NT2/D1 (cell line): ENCODE data around the gene NOL3.

Experiments used
- DNase-seq: peaks from one replicate; pipeline ENCODE4 v3.0.0-alpha.2; 2011; ENCODE audit warnings: low read depth, low spot score
- H3K27me3 ChIP-seq: 2 replicates; pipeline ENCODE4 v1.6.0; 2011; ENCODE audit warnings: mild to moderate bottlenecking; ENCODE audit not compliant: insufficient read length, insufficient read depth
- H3K36me3 ChIP-seq: 2 replicates; pipeline ENCODE4 v1.6.1; 2011; ENCODE audit warnings: mild to moderate bottlenecking, low read length, mixed read lengths; ENCODE audit not compliant: insufficient read depth, insufficient read length
- H3K4me1 ChIP-seq: 2 replicates; pipeline ENCODE4 v1.5.1; 2011; ENCODE audit not compliant: insufficient read depth, insufficient read length
- H3K4me3 ChIP-seq: 2 replicates; pipeline ENCODE4 v1.5.1; 2011; ENCODE audit warnings: low read depth; ENCODE audit not compliant: insufficient read length
- H3K9ac ChIP-seq: 2 replicates; pipeline ENCODE4 v1.6.0; 2011; ENCODE audit warnings: low read depth; ENCODE audit not compliant: insufficient read length
- H3K9me3 ChIP-seq: 2 replicates; pipeline ENCODE4 v1.5.1; 2011; ENCODE audit warnings: mild to moderate bottlenecking, low read length; ENCODE audit not compliant: insufficient read depth
- SUZ12 ChIP-seq: IDR thresholded peaks from 2 replicates; pipeline ENCODE4 v1.6.1; 2011; ENCODE audit not compliant: insufficient read length, insufficient read depth; ENCODE audit errors: extremely low read depth
- YY1 ChIP-seq: IDR thresholded peaks from 2 replicates; pipeline ENCODE4 v1.6.1; 2011; ENCODE audit not compliant: insufficient read length, insufficient read depth
- ZNF274 ChIP-seq: IDR thresholded peaks from 2 replicates; pipeline ENCODE4 v1.6.1; 2011; ENCODE audit warnings: mild to moderate bottlenecking, low read depth, low read length

The NOL3 gene

DNA sequence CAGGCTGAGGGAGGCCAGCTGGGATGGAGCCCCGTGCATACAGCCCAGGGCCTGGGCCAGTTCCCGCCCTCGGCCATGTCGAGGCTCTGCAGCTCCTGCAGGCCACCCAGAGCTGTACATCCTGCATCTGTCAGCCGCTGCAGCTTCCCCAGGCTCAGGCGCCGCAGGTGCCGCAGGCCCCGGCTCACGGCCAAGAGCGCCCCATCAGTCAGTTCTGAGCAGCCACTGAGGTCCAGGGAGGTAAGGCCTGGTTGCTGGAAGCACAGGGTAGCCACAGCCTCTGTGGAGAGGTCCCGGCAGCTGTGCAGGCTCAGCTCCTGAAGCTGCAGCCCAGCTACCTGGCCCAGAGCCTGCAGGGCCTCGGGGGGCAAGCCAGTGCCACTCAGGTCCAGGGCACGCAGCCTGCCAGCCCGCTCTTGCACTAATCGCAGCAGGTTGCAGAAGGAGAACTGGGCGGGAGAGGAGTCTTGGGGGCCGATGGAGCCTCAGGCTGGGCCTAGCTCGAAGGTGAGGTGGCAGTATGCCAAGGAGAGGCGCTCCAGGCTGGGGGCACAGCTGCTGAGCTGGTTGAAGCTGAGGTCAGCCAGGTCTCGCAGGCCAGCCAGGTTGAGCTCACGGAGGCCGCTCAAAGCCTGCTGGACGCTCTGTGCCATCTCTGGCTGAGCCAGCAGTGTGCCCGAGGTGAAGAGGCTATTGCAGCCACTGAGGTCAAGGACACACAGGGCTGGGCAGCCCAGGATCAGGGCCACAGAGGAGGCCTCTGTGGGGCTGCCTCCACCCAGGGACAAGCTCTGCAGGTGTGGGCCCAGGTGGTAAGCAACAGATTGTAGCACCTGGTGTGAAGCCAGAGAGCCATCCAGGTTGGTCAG is 40.0 kb downstream of the NOL3 start:
- peaks cover 7% of the 10 kb centered on the region for H3K36me3 ChIP-seq
- H3K9ac ChIP-seq, result peak overlapping the region; percentile 17
- peaks cover 3% of the 10 kb centered on the region for H3K27me3 ChIP-seq
- TF ChIP-seq SUZ12, result no peak
- no peak for TF ChIP-seq YY1
- TF ChIP-seq ZNF274, result no peak
- H3K4me3 ChIP-seq, result no peak overlapping the region
- DNase-seq, result no peak
- peaks cover 25% of the 10 kb centered on the region for H3K4me1 ChIP-seq
- no peaks in the 10 kb centered on the region for H3K9me3 ChIP-seq

DNA sequence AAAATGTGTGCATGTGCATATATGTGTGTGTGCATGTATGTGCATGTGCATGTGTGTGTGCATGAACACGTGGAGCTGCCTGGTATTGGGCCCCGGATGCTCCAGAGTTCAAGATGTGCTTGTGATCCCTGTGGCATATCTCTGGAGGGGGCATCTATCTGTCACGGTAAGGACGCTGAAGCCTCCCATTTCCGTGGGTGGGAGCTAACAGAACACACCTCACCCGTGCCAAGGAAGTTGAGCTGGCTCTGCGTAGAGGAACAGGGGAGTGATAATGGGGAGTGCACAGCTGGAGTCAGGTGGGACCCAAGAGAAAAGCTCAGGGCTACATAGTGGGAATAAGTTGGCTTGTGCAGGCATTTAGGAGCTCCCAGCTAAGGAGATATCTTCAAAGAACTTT is 41.3 kb downstream of the NOL3 start:
- Histone ChIP-seq H3K9me3 (no peaks in the 10 kb centered on the region), H3K9ac (no peak overlapping the region), H3K4me3 (no peak overlapping the region), H3K27me3 (peaks cover 8% of the 10 kb centered on the region), H3K4me1 (peaks cover 20% of the 10 kb centered on the region), H3K36me3 (no peaks in the 10 kb centered on the region)
- DNase-seq, result no peak
- TF ChIP-seq YY1 (no peak), SUZ12 (no peak), ZNF274 (no peak)

DNA sequence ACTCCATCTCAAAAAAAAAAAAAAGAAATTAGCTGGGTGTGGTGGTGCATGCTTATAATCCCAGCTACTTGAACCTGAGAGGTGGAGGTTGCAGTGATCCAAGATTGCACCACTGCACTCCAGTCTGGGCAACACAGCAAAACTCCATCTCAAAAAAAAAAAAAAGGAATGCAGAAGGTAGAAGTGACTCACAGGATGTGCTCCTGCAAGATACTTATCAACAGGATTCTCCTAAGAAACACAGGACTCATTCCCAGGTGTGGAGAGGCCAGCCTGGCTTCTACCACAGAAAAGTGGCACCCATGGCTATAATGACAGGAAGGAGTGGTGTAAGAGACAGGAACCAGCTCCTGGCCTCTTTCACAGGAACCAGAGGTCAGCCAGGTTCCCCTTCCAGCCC is 42.4 kb downstream of the NOL3 start:
- Histone ChIP-seq H3K4me3 (no peak overlapping the region), H3K4me1 (peaks cover 11% of the 10 kb centered on the region), H3K9ac (no peak overlapping the region), H3K36me3 (no peaks in the 10 kb centered on the region), H3K27me3 (peaks cover 19% of the 10 kb centered on the region), H3K9me3 (no peaks in the 10 kb centered on the region)
- TF ChIP-seq SUZ12 (no peak), YY1 (no peak), ZNF274 (no peak)
- DNase-seq, result no peak

DNA sequence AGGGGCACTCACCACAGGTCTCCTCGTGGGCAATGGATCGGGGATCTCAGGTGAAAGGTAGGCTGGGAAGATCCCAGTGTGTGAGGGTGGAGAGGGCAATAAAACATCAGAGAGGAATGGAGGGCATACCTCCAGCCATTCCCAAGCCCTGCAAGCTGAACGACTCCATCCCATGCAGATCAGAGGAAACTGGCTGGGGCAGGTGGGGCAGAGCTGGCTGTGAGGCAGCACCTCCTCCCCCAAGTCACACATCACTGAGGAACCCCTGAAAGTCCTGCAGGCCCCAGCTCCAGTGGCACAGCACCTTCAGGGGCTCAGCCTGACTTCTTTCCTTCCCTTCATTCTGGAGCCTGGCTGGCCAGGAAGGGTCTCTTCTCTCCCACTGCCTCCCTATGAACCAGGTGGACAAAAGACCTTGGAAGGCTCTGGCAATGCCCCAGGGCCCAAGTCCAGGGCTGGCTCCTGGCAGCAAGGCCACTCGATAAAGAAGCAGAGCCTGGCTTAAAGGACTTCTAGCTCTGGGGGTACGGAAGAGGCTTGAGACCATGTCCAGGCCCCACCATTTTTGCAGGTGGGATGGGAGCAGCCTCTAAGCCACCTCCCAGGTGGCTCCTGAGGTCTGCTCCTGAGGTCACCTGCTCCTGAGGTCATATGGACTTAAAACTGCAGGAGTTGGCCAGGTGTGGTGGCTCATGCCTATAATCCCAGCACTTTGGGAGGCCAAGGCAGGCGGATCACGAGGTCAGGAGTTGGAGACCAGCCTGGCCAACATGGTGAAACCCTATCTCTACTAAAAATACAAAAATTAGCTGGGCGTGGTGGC is 43.1 kb downstream of the NOL3 start:
- H3K4me3 ChIP-seq, result no peak overlapping the region
- no peaks in the 10 kb centered on the region for H3K9me3 ChIP-seq
- peaks cover 19% of the 10 kb centered on the region for H3K27me3 ChIP-seq
- no peaks in the 10 kb centered on the region for H3K36me3 ChIP-seq
- no peak for DNase-seq
- no peak for TF ChIP-seq ZNF274
- TF ChIP-seq YY1, result no peak
- TF ChIP-seq SUZ12, result no peak
- H3K4me1 ChIP-seq, result peaks cover 9% of the 10 kb centered on the region
- no peak overlapping the region for H3K9ac ChIP-seq

DNA sequence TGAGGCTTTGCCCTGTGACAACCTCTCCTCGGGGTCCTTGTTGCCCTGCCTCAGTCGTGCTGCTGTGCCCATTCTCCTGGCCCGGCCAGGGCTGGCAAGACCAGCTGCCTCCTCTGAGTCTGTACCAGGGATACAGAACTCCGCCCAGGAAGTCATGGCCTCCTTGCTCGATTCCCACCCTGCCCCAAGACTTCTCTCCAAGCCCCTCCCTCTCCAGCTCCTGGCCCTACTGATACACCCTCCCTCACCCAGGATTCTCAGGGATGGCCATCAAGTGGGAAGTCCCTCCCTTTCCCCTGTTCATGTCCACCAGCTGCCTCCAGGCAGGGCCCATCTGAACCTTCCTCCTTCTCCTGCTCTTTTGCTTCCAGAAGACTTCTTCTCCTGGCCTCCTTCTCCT is 45.4 kb downstream of the NOL3 start:
- TF ChIP-seq SUZ12 (no peak), YY1 (no peak), ZNF274 (no peak)
- Histone ChIP-seq H3K27me3 (peaks cover 19% of the 10 kb centered on the region), H3K4me1 (no peaks in the 10 kb centered on the region), H3K36me3 (no peaks in the 10 kb centered on the region), H3K9ac (no peak overlapping the region), H3K4me3 (no peak overlapping the region), H3K9me3 (no peaks in the 10 kb centered on the region)
- no peak for DNase-seq

DNA sequence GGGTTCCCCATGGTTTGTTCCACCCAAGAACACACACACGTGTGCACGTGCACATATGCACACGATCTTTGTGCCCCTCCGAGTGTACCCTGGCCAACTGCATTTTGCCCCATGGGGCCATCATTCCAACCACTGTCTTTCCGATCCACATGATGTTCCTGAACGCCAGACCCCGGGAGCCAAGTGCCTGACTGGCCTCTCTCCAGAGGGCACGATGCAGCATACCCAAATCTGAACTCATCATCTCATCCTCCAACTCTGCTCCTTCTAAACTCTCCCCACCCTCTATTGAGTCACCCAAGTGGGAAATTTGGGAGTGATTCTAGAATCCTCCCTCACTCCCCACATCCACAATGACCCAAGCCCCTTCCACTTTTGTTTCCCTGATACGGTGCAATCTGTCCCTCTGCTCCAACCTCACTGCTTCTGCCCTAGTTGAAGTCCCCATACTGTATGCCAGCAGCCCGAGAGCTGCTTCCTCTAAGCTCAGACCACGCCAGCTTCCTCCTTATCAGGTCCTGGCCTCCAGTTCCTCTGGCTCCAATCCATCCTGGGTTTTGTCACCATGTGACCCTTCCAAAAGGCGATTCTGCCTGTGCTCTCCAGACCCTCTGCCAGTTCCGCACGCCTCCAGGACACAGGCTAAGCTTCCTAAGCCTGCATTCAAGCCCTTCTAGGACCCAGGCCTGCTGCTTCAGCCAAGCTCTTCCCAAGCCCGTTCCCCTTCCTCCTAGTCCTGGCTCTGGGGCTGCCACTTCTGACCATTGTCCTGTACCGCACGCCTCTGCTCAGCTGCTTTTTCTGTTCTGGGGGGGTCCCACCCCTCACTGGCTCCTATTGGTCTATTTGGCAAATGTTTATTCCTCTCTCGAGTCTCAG is 46.5 kb downstream of the NOL3 start:
- H3K36me3 ChIP-seq, result no peaks in the 10 kb centered on the region
- H3K4me3 ChIP-seq, result no peak overlapping the region
- no peak for TF ChIP-seq SUZ12
- H3K27me3 ChIP-seq, result peaks cover 19% of the 10 kb centered on the region
- no peaks in the 10 kb centered on the region for H3K9me3 ChIP-seq
- no peak for DNase-seq
- H3K9ac ChIP-seq, result no peak overlapping the region
- H3K4me1 ChIP-seq, result no peaks in the 10 kb centered on the region
